HepG2 (cell line): Measurements from ENCODE around the gene MBD3L2. TPM values are rescaled to one million over a fixed set of nuclear protein-coding genes. Genes with fewer than 3 reads are reported as not detected.
"Not testable (repeated sequence)": the region's sequence is repeated elsewhere in the genome, so short reads cannot be mapped to it uniquely, and the experiment has no call there.

Experiments
- ATAC-seq: fragments of 200-7000 bp; cut with Tn5 transposase; 3 replicates; pipeline ENCODE4 v1.9.1; 2020; ENCODE audit warnings: mild to moderate bottlenecking, moderate library complexity
- BruUV-seq: library from RNA; stranded (reverse); fragments of 400-500 nt; replicated peaks from 2 replicates; lab custom pipeline; 2021; lab: Mats Ljungman, UMichigan
- CTCF ChIA-PET: fragments of 300-600 bp; formaldehyde crosslinking; extraction: SDS; loops from one replicate; lab custom pipeline; 2021; ENCODE audit warnings: low total read pairs, inconsistent platforms, low intra/inter-chr PET ratio; lab: Yijun Ruan, JAX
- POLR2A ChIA-PET: fragments of 350-600 bp; sonication (Branson Sonifier 250); formaldehyde crosslinking; loops from one replicate; lab custom pipeline; 2020; ENCODE audit warnings: antibody characterized with exemption, inconsistent platforms; lab: Yijun Ruan, JAX
- DNase-seq: peaks from one replicate; pipeline ENCODE4 v3.0.0-alpha.2; 2015; ENCODE audit warnings: low spot score
- FAIRE-seq: peaks from 3 replicates; lab custom pipeline; 2011; peaks lifted over from hg19 to GRCh38; lab: Jason Lieb, UNC
- H2AFZ ChIP-seq: one replicate; pipeline ENCODE4 v1.6.1; 2011; ENCODE audit warnings: low read length, inconsistent platforms
- H3K27ac ChIP-seq: fragments of 300-600 bp; 3 replicates; pipeline ENCODE4 v1.8.0; 2011; ENCODE audit warnings: mixed run types, mild to moderate bottlenecking, mixed read lengths, low read length, inconsistent platforms; ENCODE audit not compliant: insufficient read depth; ENCODE audit errors: extremely low read length
- H3K27me3 ChIP-seq, 2 experiments: fragments of 200-600 bp in 1 of 2; 2 replicates in 1 of 2; 3 replicates in 1 of 2; pipeline versions ENCODE4 v1.6.0 to v1.8.0; 2011; ENCODE audit warnings: low read length in 2 of 2, mild to moderate bottlenecking in 2 of 2, moderate library complexity in 2 of 2, inconsistent platforms in 1 of 2; ENCODE audit not compliant: insufficient read depth in 2 of 2, control insufficient read depth in 1 of 2
- H3K36me3 ChIP-seq, 2 experiments: fragments of 200-600 bp in 1 of 2; replicated peaks in 1 of 2; 2 replicates in 1 of 2; 3 replicates in 1 of 2; pipeline versions ENCODE4 v1.5.1 to v1.8.0; 2011; ENCODE audit warnings: low read length in 2 of 2, inconsistent platforms in 1 of 2; ENCODE audit not compliant: insufficient read depth in 2 of 2, control insufficient read depth in 1 of 2
- H3K4me1 ChIP-seq: 2 replicates; pipeline ENCODE4 v1.5.1; 2012; ENCODE audit warnings: low read length, inconsistent platforms; ENCODE audit not compliant: insufficient read depth
- H3K4me2 ChIP-seq: 2 replicates; pipeline ENCODE4 v1.6.0; 2011; ENCODE audit warnings: low read depth, low read length, inconsistent platforms
- H3K4me3 ChIP-seq, 3 experiments: fragments of 200-600 bp in 1 of 3; sonication (generic), shearing (Covaris generic) in 1 of 3; replicated peaks in 1 of 3; 2 replicates each; pipeline ENCODE4 v1.5.1; 2011 to 2016; ENCODE audit warnings: low read length in 3 of 3, inconsistent platforms in 2 of 3, low read depth in 2 of 3, mild to moderate bottlenecking in 2 of 3, control low read depth in 1 of 3, mixed read lengths in 1 of 3; ENCODE audit not compliant: insufficient read depth in 1 of 3
- H3K79me2 ChIP-seq: one replicate; pipeline ENCODE4 v1.6.1; 2011; ENCODE audit warnings: low read length, inconsistent platforms; ENCODE audit not compliant: insufficient read depth
- H3K9ac ChIP-seq: 2 replicates; pipeline ENCODE4 v1.6.0; 2011; ENCODE audit warnings: mild to moderate bottlenecking, low read depth, low read length, inconsistent platforms; ENCODE audit not compliant: insufficient read depth
- H3K9me3 ChIP-seq: 2 replicates; pipeline ENCODE4 v1.5.1; 2012; ENCODE audit warnings: mild to moderate bottlenecking, low read length
- H4K20me1 ChIP-seq: 2 replicates; pipeline ENCODE4 v1.6.0; 2011; ENCODE audit warnings: inconsistent platforms, mild to moderate bottlenecking, low read length, moderate library complexity; ENCODE audit not compliant: insufficient read depth
- WGBS: methylation state at CpG from one replicate; pipeline ENCODE4 v1.1.6; 2017; ENCODE audit warnings: low lambda C conversion rate; 5-methylcytosine and 5-hydroxymethylcytosine counted together
- in situ Hi-C: cut with HindIII; loops from 2 replicates; pipeline ENCODE4 v1.10.0; 2017; ENCODE audit warnings: low pct_unique_long_range_greater_than_20kb; ENCODE audit not compliant: extremely low pct_ligation_motif_present
- intact Hi-C: fragments of 100-400 bp; cut with micrococcal nuclease; formaldehyde crosslinking; loops from one replicate; pipeline ENCODE4 v1.10.0; 2022; ENCODE audit not compliant: unreplicated experiment
- polyA plus RNA-seq, 8 experiments: library from polyadenylated mRNA; depleted of rRNA in 3 of 8; stranded (reverse) in 7 of 8; unstranded in 1 of 8; fragments of >200 nt; fragmentation: Illumina TruSeq in 4 of 8; extraction: Trizol in 4 of 8; gene quantifications; 2 replicates each; pipeline versions ENCODE4 v1.2.1 to v1.2.3, GENCODE V29; 2011 to 2016; ENCODE audit warnings: low read depth in 4 of 8, missing spikeins in 1 of 8, mixed read lengths in 1 of 8; ENCODE audit not compliant: insufficient read depth in 1 of 8
- total RNA-seq, 5 experiments: library from RNA; depleted of rRNA; stranded (reverse); fragments of >200 nt; fragmentation: Illumina TruSeq; extraction: Trizol; gene quantifications; 2 replicates each; pipeline ENCODE4 v1.2.3, GENCODE V29; 2016; ENCODE audit warnings: low read depth in 1 of 5

MBD3L2 gene
- total and polyA plus RNA-seq, 2 of the 13 experiments (the other 11 are each of a cell fraction or from before 2014, with no cell fraction given): not detected

GRCh38 chr19:7040079-7040478 is 9.0 kb upstream of the MBD3L2 start, which contains the start of gene MBD3L4:
MBD3L4 (minus strand) TSS chr19:7040179; CDS start chr19:7040144, 35 bp downstream.
- in situ Hi-C loops, H3K9me3 ChIP-seq, H3K4me1 ChIP-seq, H2AFZ ChIP-seq, intact Hi-C loops, H3K4me3 ChIP-seq, DNase-seq, H3K79me2 ChIP-seq, H3K36me3 ChIP-seq, POLR2A ChIA-PET, H3K9ac ChIP-seq, CTCF ChIA-PET, H3K4me2 ChIP-seq, H4K20me1 ChIP-seq, ATAC-seq, H3K27ac ChIP-seq, FAIRE-seq, BruUV-seq, H3K27me3 ChIP-seq: not testable (repeated sequence)
- WGBS: no CpG with 5 or more reads among the region's 9 CpGs

- CTCF ChIA-PET, H3K27ac ChIP-seq: not testable (repeated sequence)
These were observed 7.6 kb upstream of the MBD3L2 start for GRCh38 chr19:7041563-7041962.

GRCh38 chr19:7051421-7051820 is 2.3 kb downstream of the MBD3L2 start:
- H3K36me3 ChIP-seq, H3K27me3 ChIP-seq, H4K20me1 ChIP-seq, CTCF ChIA-PET, H3K4me3 ChIP-seq, H3K9ac ChIP-seq, POLR2A ChIA-PET, BruUV-seq, H3K27ac ChIP-seq, DNase-seq, H2AFZ ChIP-seq, intact Hi-C loops, FAIRE-seq, H3K4me1 ChIP-seq, H3K4me2 ChIP-seq, H3K9me3 ChIP-seq, in situ Hi-C loops, H3K79me2 ChIP-seq, ATAC-seq: not testable (repeated sequence)
- 82% methylated on average over 2 of the region's 5 CpGs for WGBS

More at GRCh38 chr19:7041563-7041962, 7.6 kb upstream of the MBD3L2 start:
- H3K27me3 ChIP-seq, H4K20me1 ChIP-seq, H3K9ac ChIP-seq, H3K9me3 ChIP-seq, intact Hi-C loops, H3K4me3 ChIP-seq, H3K4me2 ChIP-seq, DNase-seq, in situ Hi-C loops, BruUV-seq, POLR2A ChIA-PET, FAIRE-seq, ATAC-seq, H2AFZ ChIP-seq, H3K36me3 ChIP-seq, H3K4me1 ChIP-seq, H3K79me2 ChIP-seq: not testable (repeated sequence)
- no CpG with 5 or more reads among the region's 2 CpGs for whole genome bisulfite sequencing

- H2AFZ ChIP-seq, H3K79me2 ChIP-seq, intact Hi-C loops, H3K36me3 ChIP-seq, in situ Hi-C loops, H3K4me2 ChIP-seq, POLR2A ChIA-PET, H3K27ac ChIP-seq, H3K4me3 ChIP-seq, H3K4me1 ChIP-seq, BruUV-seq, ATAC-seq, DNase-seq, H3K9ac ChIP-seq, H3K9me3 ChIP-seq, H3K27me3 ChIP-seq, H4K20me1 ChIP-seq, CTCF ChIA-PET, FAIRE-seq: not testable (repeated sequence)
- WGBS: 71% methylated on average over 7 of the region's 7 CpGs
These were observed 3.8 kb downstream of the MBD3L2 start for GRCh38 chr19:7052896-7053295.
